Spleen (tissue), 11 donors: ENCODE results near the gene TAF3. TPM values are rescaled to one million over a fixed set of nuclear protein-coding genes. Genes with fewer than 3 reads are reported as not detected.

Experiments
- DNase-seq: peaks from one replicate; pipeline ENCODE4 v3.0.0-alpha.2; 2020
- H3K27ac ChIP-seq, 8 donors: fragments of 200-600 bp; sonication (generic) in 7 of 8; 1 replicate in 4 of 8; 2 replicates in 4 of 8; pipeline versions ENCODE4 v1.5.0 to v1.8.0; 2016 to 2021; ENCODE audit warnings: inconsistent platforms in 4 of 8, mild to moderate bottlenecking in 4 of 8, moderate library complexity in 1 of 8
- H3K27me3 ChIP-seq, 7 donors: fragments of 200-600 bp; sonication (generic) in 6 of 7; replicated peaks in 1 of 7; 1 replicate in 4 of 7; 2 replicates in 3 of 7; pipeline versions ENCODE4 v1.5.0 to v1.8.0; 2016 to 2021; ENCODE audit warnings: inconsistent platforms in 3 of 7, mild to moderate bottlenecking in 1 of 7
- H3K36me3 ChIP-seq, 6 donors: fragments of 200-600 bp; sonication (generic) in 5 of 6; 1 replicate in 4 of 6; 2 replicates in 2 of 6; pipeline versions ENCODE4 v1.5.0 to v1.8.0; 2016 to 2021; ENCODE audit warnings: inconsistent platforms in 2 of 6
- H3K4me1 ChIP-seq, 6 donors: fragments of 200-600 bp; sonication (generic) in 5 of 6; 1 replicate in 3 of 6; 2 replicates in 3 of 6; pipeline versions ENCODE4 v1.5.0 to v1.8.0; 2016 to 2021; ENCODE audit warnings: inconsistent platforms in 3 of 6
- H3K4me3 ChIP-seq, 8 donors: fragments of 200-600 bp; sonication (generic) in 7 of 8; 1 replicate in 4 of 8; 2 replicates in 4 of 8; pipeline versions ENCODE4 v1.5.0 to v1.8.0; 2016 to 2021; ENCODE audit warnings: inconsistent platforms in 4 of 8, mild to moderate bottlenecking in 4 of 8, moderate library complexity in 2 of 8
- H3K9me3 ChIP-seq, 8 donors: fragments of 200-600 bp; sonication (generic) in 7 of 8; 1 replicate in 4 of 8; 2 replicates in 4 of 8; pipeline versions ENCODE4 v1.5.0 to v1.8.0; 2016 to 2021; ENCODE audit warnings: inconsistent platforms in 4 of 8
- POLR2A ChIP-seq, 3 donors: fragments of 450-650 bp; IDR thresholded peaks; one replicate each; pipeline ENCODE4 v1.5.1; 2017; ENCODE audit warnings: antibody characterized with exemption in 3 of 3, mild to moderate bottlenecking in 1 of 3
- POLR2AphosphoS5 ChIP-seq, 3 donors: sonication (generic); formaldehyde crosslinking; IDR thresholded peaks; one replicate each; pipeline ENCODE4 v1.5.1; 2017; ENCODE audit warnings: antibody characterized with exemption in 3 of 3
- WGBS, 5 donors: extraction: QIAGEN DNeasy Blood & Tissue Kit in 3 of 5; methylation state at CpG; one replicate each; pipeline versions ENCODE4 v1.1.5 to v1.1.7; 2013 to 2018; 5-methylcytosine and 5-hydroxymethylcytosine counted together
- intact Hi-C: fragments of 100-400 bp; cut with DNase I; formaldehyde crosslinking; loops from one replicate; pipeline ENCODE4 v1.15.0; 2023; ENCODE audit warnings: low total_unique reads
- polyA plus RNA-seq, 3 donors: library from polyadenylated mRNA; stranded (reverse); fragments of 200-250 nt; gene quantifications; one replicate each; pipeline ENCODE4 v1.2.1, GENCODE V29; 2013
- total RNA-seq, 7 donors: library from RNA; depleted of rRNA in 3 of 7; stranded (reverse); fragments of >200 nt in 3 of 7; fragmentation: NEBNext Ultra II Directional in 4 of 7; extraction: Animal tissue kit (Norgen Biotek cat#: 25700) in 4 of 7; gene quantifications; one replicate each; pipeline versions ENCODE4 v1.1.0 to v1.2.1, GENCODE V29; 2016 to 2021
- TF ChIP-seq, protein P1 (sequence below), 11 experiments: fragments of 200-600 bp in 7 of 11; fragments of 450-650 bp in 4 of 11; sonication (generic) in 4 of 11; IDR thresholded peaks in 8 of 11; conservative IDR thresholded peaks in 3 of 11; 1 replicate in 7 of 11; 2 replicates in 4 of 11; pipeline versions ENCODE4 v1.4.0 to v1.8.0; 2016 to 2021; ENCODE audit warnings: antibody characterized with exemption in 11 of 11, inconsistent platforms in 4 of 11, mild to moderate bottlenecking in 1 of 11
- donor health status: healthy with polysubstance abuse.
- donor health status: DM: no; HTN: no; CAD: no; lungs with moderate emphysema.
- donor health status: DM: no; HTN: no; CAD: no.
- donor health status: Bipolar disorder and iron deficiency.
- donor health status: healthy.
- donor health status: DM: no; HTN: no; CAD: no.
- donor health status: DM: yes; HTN: yes; CAD: no.

The TAF3 gene
- total and polyA plus RNA-seq, 10 donors: 2.7 to 13.0 (median 9.8) TPM

DNA sequence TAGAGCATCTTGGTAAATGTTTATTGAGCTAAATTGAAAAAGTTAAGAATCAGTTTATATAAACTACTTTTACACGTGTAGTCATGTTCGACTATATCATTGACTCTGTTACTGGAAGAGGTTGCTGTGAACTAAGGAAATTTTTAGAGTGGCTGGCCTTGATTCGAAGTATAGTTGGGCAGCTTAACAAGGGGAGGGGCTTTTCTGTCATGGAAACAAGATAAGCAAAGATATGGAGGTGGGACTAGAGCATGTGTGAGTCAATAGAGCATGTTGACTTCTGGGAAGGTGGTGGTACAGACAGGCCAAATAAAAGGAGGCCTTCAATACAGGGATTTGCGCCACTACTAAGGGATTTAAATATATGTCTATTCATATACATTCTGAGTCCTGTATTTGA is 22.7 kb upstream of the TAF3 start:
- no peaks in the 10 kb centered on the region for H3K27me3 ChIP-seq
- TF ChIP-seq POLR2AphosphoS5 (IDR thresholded peaks at IDR 0.05) (no peak), POLR2A (IDR thresholded peaks at IDR 0.05) (no peak)
- TF ChIP-seq, protein P1, sequence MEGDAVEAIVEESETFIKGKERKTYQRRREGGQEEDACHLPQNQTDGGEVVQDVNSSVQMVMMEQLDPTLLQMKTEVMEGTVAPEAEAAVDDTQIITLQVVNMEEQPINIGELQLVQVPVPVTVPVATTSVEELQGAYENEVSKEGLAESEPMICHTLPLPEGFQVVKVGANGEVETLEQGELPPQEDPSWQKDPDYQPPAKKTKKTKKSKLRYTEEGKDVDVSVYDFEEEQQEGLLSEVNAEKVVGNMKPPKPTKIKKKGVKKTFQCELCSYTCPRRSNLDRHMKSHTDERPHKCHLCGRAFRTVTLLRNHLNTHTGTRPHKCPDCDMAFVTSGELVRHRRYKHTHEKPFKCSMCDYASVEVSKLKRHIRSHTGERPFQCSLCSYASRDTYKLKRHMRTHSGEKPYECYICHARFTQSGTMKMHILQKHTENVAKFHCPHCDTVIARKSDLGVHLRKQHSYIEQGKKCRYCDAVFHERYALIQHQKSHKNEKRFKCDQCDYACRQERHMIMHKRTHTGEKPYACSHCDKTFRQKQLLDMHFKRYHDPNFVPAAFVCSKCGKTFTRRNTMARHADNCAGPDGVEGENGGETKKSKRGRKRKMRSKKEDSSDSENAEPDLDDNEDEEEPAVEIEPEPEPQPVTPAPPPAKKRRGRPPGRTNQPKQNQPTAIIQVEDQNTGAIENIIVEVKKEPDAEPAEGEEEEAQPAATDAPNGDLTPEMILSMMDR (IDR thresholded peaks at IDR 0.05 in 8 of 11, conservative IDR thresholded peaks at IDR 0.05 in 3 of 11): no peak
- peaks cover 0 to 67% (median 42%) of the 10 kb centered on the region in 6 donors for H3K36me3 ChIP-seq
- intact Hi-C loops: no loop called here
- 76 to 85% (median 81%) methylated on average over 4 of the region's 4 CpGs for WGBS, 5 donors
- DNase-seq: no peak
- no peaks in the 10 kb centered on the region for H3K9me3 ChIP-seq
- H3K4me3 ChIP-seq: no peak overlapping the region
- H3K4me1 ChIP-seq: peaks cover 13 to 64% (median 58%) of the 10 kb centered on the region in 6 donors
- H3K27ac ChIP-seq: peak overlapping the region in 1 of 8 donors; percentile 8

DNA sequence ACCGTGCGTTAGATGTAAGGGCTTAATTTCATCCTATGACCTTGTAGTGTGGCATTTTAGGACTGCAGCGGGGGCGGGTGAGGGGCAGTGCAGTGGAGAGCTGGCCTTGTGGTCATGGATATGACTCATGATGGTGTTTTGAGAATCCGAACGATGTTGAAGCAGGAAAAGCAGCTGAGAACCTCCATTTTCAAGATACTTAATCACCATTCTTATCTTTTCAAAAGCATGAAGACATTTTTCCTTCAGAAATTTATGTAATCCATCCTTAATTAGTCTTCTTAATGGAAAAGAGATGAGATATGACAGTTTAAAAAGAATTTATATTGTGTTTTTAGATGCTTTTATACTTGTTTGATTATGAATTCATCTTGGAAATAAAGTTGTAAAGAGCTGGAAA is 20.7 kb upstream of the TAF3 start:
- DNase-seq: no peak
- peaks cover 11 to 44% (median 38%) of the 10 kb centered on the region in 6 donors for H3K4me1 ChIP-seq
- intact Hi-C loops: no loop called here
- TF ChIP-seq POLR2AphosphoS5 (IDR thresholded peaks at IDR 0.05) (no peak), POLR2A (IDR thresholded peaks at IDR 0.05) (no peak)
- peaks cover 5 to 76% (median 61%) of the 10 kb centered on the region in 6 donors for H3K36me3 ChIP-seq
- H3K27ac ChIP-seq: peak overlapping the region in 4 of 8 donors; percentile 31 to 40 (median 35)
- H3K4me3 ChIP-seq: no peak overlapping the region
- H3K27me3 ChIP-seq: no peaks in the 10 kb centered on the region
- no peaks in the 10 kb centered on the region for H3K9me3 ChIP-seq
- 56 to 75% (median 65%) methylated on average over 6 of the region's 6 CpGs for WGBS, 5 donors

DNA sequence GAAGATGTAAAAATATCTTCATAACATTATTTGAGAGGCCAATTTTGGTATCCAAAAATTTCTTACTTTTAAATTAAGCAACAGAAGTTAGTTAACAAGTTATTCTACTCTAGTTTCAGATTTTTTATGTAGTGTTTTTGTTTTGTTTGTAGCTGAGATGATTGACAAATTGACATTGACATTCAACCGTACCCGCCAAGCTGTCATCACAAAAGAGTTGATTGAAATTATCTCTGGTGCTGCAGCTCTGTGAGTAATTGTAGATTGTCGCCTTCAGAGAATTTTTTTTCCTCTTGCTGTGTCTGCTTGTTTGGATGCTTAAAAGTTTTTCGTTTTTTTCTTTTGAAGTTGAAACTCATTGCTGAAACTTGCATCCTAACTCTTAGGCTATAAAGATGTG is 15.7 kb upstream of the TAF3 start:
- Histone ChIP-seq H3K36me3 (peaks cover 13 to 100% (median 94%) of the 10 kb centered on the region in 6 donors), H3K27ac (no peak overlapping the region), H3K9me3 (no peaks in the 10 kb centered on the region), H3K4me1 (peaks cover 0 to 6% (median 2%) of the 10 kb centered on the region in 6 donors), H3K27me3 (no peaks in the 10 kb centered on the region), H3K4me3 (no peak overlapping the region)
- intact Hi-C loops: no loop called here
- DNase-seq: no peak
- WGBS, 5 donors: 91 to 98% (median 95%) methylated on average over 4 of the region's 4 CpGs
- TF ChIP-seq POLR2A (IDR thresholded peaks at IDR 0.05) (no peak), POLR2AphosphoS5 (IDR thresholded peaks at IDR 0.05) (no peak)
- TF ChIP-seq, protein P1 (IDR thresholded peaks at IDR 0.05 in 8 of 11, conservative IDR thresholded peaks at IDR 0.05 in 3 of 11): no peak

DNA sequence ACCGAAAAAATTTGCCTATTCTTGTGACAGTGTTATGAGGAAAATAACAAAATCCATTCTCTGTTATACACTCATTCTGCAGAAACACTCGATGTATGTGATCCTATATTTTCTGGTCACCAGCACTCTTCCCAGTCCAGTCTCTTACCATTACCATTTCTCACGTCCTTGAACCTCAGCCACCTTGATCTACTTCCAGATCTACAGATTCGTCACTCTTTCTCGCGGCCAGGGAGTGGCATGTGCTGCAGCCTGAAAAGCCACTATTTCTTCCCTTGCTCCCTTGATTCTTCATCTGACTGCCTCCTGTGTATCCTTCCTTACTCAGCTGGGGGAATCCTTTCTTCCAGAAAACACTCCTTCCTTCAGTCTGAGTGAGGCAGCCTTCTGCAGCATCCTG is 14.1 kb upstream of the TAF3 start:
- DNase-seq: no peak
- H3K27ac ChIP-seq: no peak overlapping the region
- no peaks in the 10 kb centered on the region for H3K9me3 ChIP-seq
- H3K36me3 ChIP-seq: peaks cover 13 to 100% (median 90%) of the 10 kb centered on the region in 6 donors
- H3K27me3 ChIP-seq: no peaks in the 10 kb centered on the region
- H3K4me3 ChIP-seq: no peak overlapping the region
- TF ChIP-seq POLR2A (IDR thresholded peaks at IDR 0.05) (no peak), POLR2AphosphoS5 (IDR thresholded peaks at IDR 0.05) (no peak)
- TF ChIP-seq, protein P1 (IDR thresholded peaks at IDR 0.05 in 8 of 11, conservative IDR thresholded peaks at IDR 0.05 in 3 of 11): no peak
- intact Hi-C loops: no loop called here
- 92 to 95% (median 93%) methylated on average over 6 of the region's 6 CpGs for WGBS, 5 donors
- peaks cover 0 to 6% (median 0%) of the 10 kb centered on the region in 6 donors for H3K4me1 ChIP-seq
